Thoracic aorta (tissue), 2 donors: ENCODE data around the gene ACAA1. TPM values are rescaled to one million over a fixed set of nuclear protein-coding genes. Genes with fewer than 3 reads are reported as not detected.

Source experiments
- ATAC-seq: fragments of 150-250 bp; one replicate; pipeline ENCODE4 v1.8.0; 2017; ENCODE audit warnings: low read depth; ENCODE audit not compliant: insufficient number of reproducible peaks, low FRiP score
- DNase-seq: peaks from one replicate; pipeline ENCODE4 v3.0.0-alpha.2; 2020; ENCODE audit warnings: low spot score
- H3K27ac ChIP-seq, 2 donors: fragments of 200-600 bp; sonication (generic); 1 replicate in 1 of 2; 2 replicates in 1 of 2; pipeline ENCODE4 v1.5.1; 2016; ENCODE audit warnings: mild to moderate bottlenecking in 2 of 2, moderate library complexity in 2 of 2
- H3K27me3 ChIP-seq: fragments of 200-600 bp; sonication (generic); replicated peaks from 2 replicates; pipeline ENCODE4 v1.6.0; 2016; ENCODE audit warnings: mild to moderate bottlenecking; ENCODE audit not compliant: insufficient read depth
- H3K36me3 ChIP-seq: fragments of 200-600 bp; sonication (generic); one replicate; pipeline ENCODE4 v1.5.1; 2016
- H3K4me1 ChIP-seq, 2 donors: fragments of 200-600 bp; sonication (generic); 1 replicate in 1 of 2; 2 replicates in 1 of 2; pipeline versions ENCODE4 v1.5.1 to v1.6.0; 2016; ENCODE audit warnings: low read depth in 2 of 2, mild to moderate bottlenecking in 1 of 2; ENCODE audit not compliant: control insufficient read depth in 1 of 2
- H3K4me3 ChIP-seq: fragments of 200-600 bp; sonication (generic); 2 replicates; pipeline ENCODE4 v1.5.1; 2016; ENCODE audit warnings: mild to moderate bottlenecking
- H3K9me3 ChIP-seq: fragments of 200-600 bp; sonication (generic); 2 replicates; pipeline ENCODE4 v1.5.1; 2016
- total RNA-seq, 2 donors: library from RNA; depleted of rRNA; stranded (reverse); fragments of >200 nt; gene quantifications; one replicate each; pipeline versions ENCODE4 v1.1.0 to v1.2.3, GENCODE V29; 2016
- TF ChIP-seq, protein P1 (sequence below): fragments of 200-600 bp; sonication (generic); IDR thresholded peaks from one replicate; pipeline ENCODE4 v1.5.1; 2019; ENCODE audit warnings: antibody characterized with exemption

Gene ACAA1
- total RNA-seq, 2 donors from 2014 or later, result 34.8 to 37.6 TPM

DNA sequence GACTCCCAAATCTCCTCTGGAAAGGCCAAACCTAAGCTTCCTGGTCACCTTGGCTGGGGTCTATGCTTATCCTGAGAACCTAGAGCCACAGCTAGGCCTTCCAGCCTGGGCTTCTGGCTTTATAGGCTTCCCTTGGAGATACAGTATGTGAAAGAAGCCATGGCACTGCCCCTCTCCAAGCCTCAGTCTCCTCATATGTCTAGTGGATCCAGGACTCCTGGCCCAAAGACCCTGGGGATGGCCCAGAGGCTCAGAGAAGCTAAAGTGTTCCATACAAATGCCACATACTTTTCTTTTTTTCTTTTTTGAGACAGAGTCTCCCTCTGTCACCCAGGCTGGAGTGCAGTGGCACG lies 8.6 kb downstream of the ACAA1 start:
- no peaks in the 10 kb centered on the region for H3K9me3 ChIP-seq
- DNase-seq, result no peak
- peaks cover 69% of the 10 kb centered on the region for H3K36me3 ChIP-seq
- H3K27ac ChIP-seq, result no peak overlapping the region
- TF ChIP-seq, protein P1, sequence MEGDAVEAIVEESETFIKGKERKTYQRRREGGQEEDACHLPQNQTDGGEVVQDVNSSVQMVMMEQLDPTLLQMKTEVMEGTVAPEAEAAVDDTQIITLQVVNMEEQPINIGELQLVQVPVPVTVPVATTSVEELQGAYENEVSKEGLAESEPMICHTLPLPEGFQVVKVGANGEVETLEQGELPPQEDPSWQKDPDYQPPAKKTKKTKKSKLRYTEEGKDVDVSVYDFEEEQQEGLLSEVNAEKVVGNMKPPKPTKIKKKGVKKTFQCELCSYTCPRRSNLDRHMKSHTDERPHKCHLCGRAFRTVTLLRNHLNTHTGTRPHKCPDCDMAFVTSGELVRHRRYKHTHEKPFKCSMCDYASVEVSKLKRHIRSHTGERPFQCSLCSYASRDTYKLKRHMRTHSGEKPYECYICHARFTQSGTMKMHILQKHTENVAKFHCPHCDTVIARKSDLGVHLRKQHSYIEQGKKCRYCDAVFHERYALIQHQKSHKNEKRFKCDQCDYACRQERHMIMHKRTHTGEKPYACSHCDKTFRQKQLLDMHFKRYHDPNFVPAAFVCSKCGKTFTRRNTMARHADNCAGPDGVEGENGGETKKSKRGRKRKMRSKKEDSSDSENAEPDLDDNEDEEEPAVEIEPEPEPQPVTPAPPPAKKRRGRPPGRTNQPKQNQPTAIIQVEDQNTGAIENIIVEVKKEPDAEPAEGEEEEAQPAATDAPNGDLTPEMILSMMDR, result no peak
- H3K4me1 ChIP-seq, result peaks cover 0 to 9% of the 10 kb centered on the region in 2 donors
- no peak for ATAC-seq
- no peaks in the 10 kb centered on the region for H3K27me3 ChIP-seq
- no peak overlapping the region for H3K4me3 ChIP-seq

GRCh38 chr3:38127611-38128302 lies 9.2 kb downstream of the ACAA1 start:
- Histone ChIP-seq H3K27ac (no peak overlapping the region), H3K36me3 (peaks cover 68% of the 10 kb centered on the region), H3K27me3 (no peaks in the 10 kb centered on the region), H3K4me1 (peaks cover 0 to 7% of the 10 kb centered on the region in 2 donors), H3K4me3 (no peak overlapping the region), H3K9me3 (no peaks in the 10 kb centered on the region)
- DNase-seq (no peak), ATAC-seq (no peak)
- TF ChIP-seq, protein P1, result no peak

- no peaks in the 10 kb centered on the region for H3K4me1 ChIP-seq
- TF ChIP-seq, protein P1, result no peak
- DNase-seq (no peak), ATAC-seq (no peak)
- H3K27me3 ChIP-seq, result no peaks in the 10 kb centered on the region
- H3K36me3 ChIP-seq, result peaks cover 70% of the 10 kb centered on the region
- no peaks in the 10 kb centered on the region for H3K9me3 ChIP-seq
- no peak overlapping the region for H3K27ac ChIP-seq
- H3K4me3 ChIP-seq, result no peak overlapping the region
Observed at GRCh38 chr3:38126121-38126892, 10.6 kb downstream of the ACAA1 start.

GRCh38 chr3:38125305-38126120 lies 11.4 kb downstream of the ACAA1 start:
- Histone ChIP-seq H3K4me1 (no peaks in the 10 kb centered on the region), H3K4me3 (no peak overlapping the region), H3K27me3 (no peaks in the 10 kb centered on the region), H3K36me3 (peaks cover 62% of the 10 kb centered on the region), H3K9me3 (no peaks in the 10 kb centered on the region), H3K27ac (no peak overlapping the region)
- no peak for ATAC-seq
- TF ChIP-seq, protein P1, result no peak
- DNase-seq, result no peak
